Left ventricle myocardium inferior (tissue), 1 donor: ENCODE measurements around the gene SERAC1. TPM values are rescaled to one million over a fixed set of nuclear protein-coding genes. Genes with fewer than 3 reads are reported as not detected.

ENCODE experiments used
- DNase-seq: peaks from one replicate; pipeline ENCODE4 v3.0.0-alpha.2; 2020
- H3K27ac ChIP-seq: fragments of 200-600 bp; replicated peaks from 2 replicates; pipeline ENCODE4 v1.8.0; 2021
- H3K27me3 ChIP-seq: fragments of 200-600 bp; 2 replicates; pipeline ENCODE4 v1.8.0; 2021; ENCODE audit warnings: low read depth
- H3K36me3 ChIP-seq: fragments of 200-600 bp; 2 replicates; pipeline ENCODE4 v1.8.0; 2021
- H3K4me1 ChIP-seq: fragments of 200-600 bp; 2 replicates; pipeline ENCODE4 v1.8.0; 2021
- H3K4me3 ChIP-seq: fragments of 200-600 bp; 2 replicates; pipeline ENCODE4 v1.8.0; 2021; ENCODE audit warnings: mild to moderate bottlenecking, moderate library complexity
- H3K9me3 ChIP-seq: fragments of 200-600 bp; replicated peaks from 2 replicates; pipeline ENCODE4 v1.8.0; 2021
- intact Hi-C: fragments of 100-400 bp; cut with micrococcal nuclease; formaldehyde crosslinking; loops from one replicate; pipeline ENCODE4 v1.11.0; 2022
- total RNA-seq: library from RNA; stranded (reverse); fragmentation: NEBNext Ultra II Directional; extraction: Animal tissue kit (Norgen Biotek cat#: 25700); gene quantifications from one replicate; pipeline ENCODE4 v1.2.1, GENCODE V29; 2021
- TF ChIP-seq, protein P1 (sequence below): fragments of 200-600 bp; IDR thresholded peaks from 2 replicates; pipeline ENCODE4 v1.8.0; 2021; ENCODE audit warnings: antibody characterized with exemption, mild to moderate bottlenecking, borderline replicate concordance
- donor health status: DM: no; HTN: yes; CAD: no; lungs with severe emphysema.

The SERAC1 gene
- total RNA-seq, 1 donor from 2014 or later, result 5.1 TPM

DNA sequence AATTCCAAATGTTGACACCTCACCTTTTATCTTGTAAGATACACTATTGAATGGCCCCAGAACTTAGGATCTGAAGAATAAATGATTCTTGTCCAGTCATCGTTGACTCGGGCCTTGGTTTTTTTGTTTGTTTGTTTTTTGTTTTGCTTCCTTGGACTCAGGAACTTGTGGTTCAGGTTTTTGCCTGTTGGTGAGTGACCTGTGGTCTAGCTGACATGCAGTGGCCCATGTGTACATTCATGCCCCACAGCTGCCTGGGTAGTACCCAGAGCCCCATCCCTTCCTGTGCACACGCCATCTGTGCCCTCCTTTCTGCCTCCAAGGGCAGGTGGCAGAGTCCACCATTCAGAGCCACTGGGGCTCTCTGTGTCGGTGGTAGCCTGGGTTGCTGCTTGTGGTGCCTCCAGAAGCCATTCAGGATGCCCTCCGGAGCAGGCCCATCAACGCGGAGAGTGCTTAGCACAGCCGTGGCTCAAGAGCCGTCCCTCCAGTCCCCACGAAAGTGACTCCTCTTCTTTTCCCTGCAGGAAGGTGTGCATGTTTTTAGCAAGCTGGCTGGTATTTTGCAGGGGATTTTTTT, 100.5 kb downstream of the SERAC1 start:
- Histone ChIP-seq H3K4me1 (peaks cover 12% of the 10 kb centered on the region), H3K27ac (no peak overlapping the region), H3K36me3 (peaks cover 77% of the 10 kb centered on the region), H3K27me3 (no peaks in the 10 kb centered on the region), H3K4me3 (no peak overlapping the region), H3K9me3 (peaks cover 6% of the 10 kb centered on the region)
- TF ChIP-seq, protein P1, sequence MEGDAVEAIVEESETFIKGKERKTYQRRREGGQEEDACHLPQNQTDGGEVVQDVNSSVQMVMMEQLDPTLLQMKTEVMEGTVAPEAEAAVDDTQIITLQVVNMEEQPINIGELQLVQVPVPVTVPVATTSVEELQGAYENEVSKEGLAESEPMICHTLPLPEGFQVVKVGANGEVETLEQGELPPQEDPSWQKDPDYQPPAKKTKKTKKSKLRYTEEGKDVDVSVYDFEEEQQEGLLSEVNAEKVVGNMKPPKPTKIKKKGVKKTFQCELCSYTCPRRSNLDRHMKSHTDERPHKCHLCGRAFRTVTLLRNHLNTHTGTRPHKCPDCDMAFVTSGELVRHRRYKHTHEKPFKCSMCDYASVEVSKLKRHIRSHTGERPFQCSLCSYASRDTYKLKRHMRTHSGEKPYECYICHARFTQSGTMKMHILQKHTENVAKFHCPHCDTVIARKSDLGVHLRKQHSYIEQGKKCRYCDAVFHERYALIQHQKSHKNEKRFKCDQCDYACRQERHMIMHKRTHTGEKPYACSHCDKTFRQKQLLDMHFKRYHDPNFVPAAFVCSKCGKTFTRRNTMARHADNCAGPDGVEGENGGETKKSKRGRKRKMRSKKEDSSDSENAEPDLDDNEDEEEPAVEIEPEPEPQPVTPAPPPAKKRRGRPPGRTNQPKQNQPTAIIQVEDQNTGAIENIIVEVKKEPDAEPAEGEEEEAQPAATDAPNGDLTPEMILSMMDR, result no peak
- DNase-seq, result no peak
- intact Hi-C loops, result no loop called here

DNA sequence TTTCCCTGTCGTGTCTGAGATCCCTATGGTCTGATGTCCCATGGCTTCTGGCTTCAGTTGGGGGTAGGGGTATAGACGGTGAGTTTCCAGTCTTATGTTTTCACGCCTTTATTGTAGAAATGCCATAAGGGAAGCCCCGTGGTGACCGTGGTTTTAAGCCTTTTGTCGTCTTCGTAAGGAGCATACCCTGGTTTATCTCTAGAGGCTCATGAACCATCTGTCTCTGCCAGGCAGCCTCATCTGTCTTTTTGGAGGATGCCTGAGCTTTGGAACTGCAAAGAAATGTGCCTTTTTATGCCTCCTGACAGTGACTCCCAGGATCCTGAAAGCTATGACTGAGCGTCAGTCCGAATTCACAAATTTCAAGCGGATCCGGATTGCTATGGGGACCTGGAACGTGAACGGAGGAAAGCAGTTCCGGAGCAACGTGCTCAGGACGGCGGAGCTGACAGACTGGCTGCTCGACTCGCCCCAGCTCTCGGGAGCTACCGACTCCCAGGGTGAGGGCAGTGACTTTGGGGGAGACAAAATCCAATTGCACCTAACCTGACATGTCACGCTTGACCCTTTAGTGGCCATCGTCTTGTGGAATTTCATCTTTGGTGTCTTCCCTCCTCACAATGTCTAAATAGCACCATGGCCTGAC, 101.8 kb downstream of the SERAC1 start:
- H3K27ac ChIP-seq, result no peak overlapping the region
- intact Hi-C loops, result no loop called here
- TF ChIP-seq, protein P1, result no peak
- H3K36me3 ChIP-seq, result peaks cover 85% of the 10 kb centered on the region
- no peak overlapping the region for H3K4me3 ChIP-seq
- H3K9me3 ChIP-seq, result peaks cover 6% of the 10 kb centered on the region
- H3K4me1 ChIP-seq, result peaks cover 9% of the 10 kb centered on the region
- H3K27me3 ChIP-seq, result no peaks in the 10 kb centered on the region
- DNase-seq, result no peak

DNA sequence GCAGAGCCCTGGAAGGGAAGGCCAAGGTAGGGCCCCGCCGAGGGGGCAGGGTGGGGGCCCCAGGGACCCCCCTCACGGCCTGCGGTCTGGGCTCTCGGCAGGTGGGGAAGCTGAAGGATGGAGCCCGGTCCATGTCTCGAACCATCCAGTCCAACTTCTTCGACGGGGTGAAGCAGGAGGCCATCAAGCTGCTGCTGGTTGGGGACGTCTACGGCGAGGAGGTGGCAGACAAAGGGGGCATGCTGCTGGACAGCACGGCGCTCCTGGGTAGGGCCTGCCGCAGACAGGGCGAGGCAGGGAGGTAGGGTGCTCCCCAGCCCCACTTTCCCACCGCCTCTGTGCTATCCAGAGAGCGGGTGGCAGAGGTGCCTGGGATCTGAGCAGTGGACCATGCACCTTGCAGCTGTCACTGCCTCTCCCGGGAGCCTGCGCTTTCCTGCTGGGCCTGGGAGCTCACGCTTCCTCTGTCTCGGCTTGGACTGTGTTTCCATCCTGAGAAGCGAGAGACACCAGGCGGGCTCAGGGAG, 103.3 kb downstream of the SERAC1 start:
- peaks cover 6% of the 10 kb centered on the region for H3K9me3 ChIP-seq
- intact Hi-C loops, result no loop called here
- H3K36me3 ChIP-seq, result peaks cover 74% of the 10 kb centered on the region
- peak; percentile 7 for DNase-seq
- no peak overlapping the region for H3K27ac ChIP-seq
- H3K4me3 ChIP-seq, result no peak overlapping the region
- H3K4me1 ChIP-seq, result peaks cover 20% of the 10 kb centered on the region
- TF ChIP-seq, protein P1, result no peak
- no peaks in the 10 kb centered on the region for H3K27me3 ChIP-seq

DNA sequence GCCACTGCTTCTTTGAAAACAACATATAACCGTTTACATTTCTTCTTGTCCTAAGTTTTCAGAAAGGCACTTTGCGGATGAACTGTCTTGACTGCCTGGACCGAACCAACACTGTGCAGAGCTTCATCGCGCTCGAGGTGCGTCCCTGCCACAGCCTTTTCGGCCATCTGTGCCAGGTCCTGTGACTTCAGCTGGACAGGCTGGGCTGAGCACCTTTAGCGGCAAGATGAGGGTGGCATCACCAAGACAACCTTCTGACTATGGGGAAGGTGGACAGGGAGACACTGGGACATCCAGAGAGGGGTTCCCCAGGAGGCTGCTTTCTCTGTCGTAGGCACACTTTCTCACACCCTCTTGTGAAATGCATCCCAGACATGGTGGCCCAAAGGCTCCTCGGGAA, 104.3 kb downstream of the SERAC1 start:
- no peak overlapping the region for H3K4me3 ChIP-seq
- H3K9me3 ChIP-seq, result peaks cover 6% of the 10 kb centered on the region
- H3K27ac ChIP-seq, result no peak overlapping the region
- TF ChIP-seq, protein P1, result no peak
- intact Hi-C loops, result no loop called here
- peaks cover 67% of the 10 kb centered on the region for H3K36me3 ChIP-seq
- DNase-seq, result peak; percentile 6
- H3K27me3 ChIP-seq, result no peaks in the 10 kb centered on the region
- H3K4me1 ChIP-seq, result peaks cover 30% of the 10 kb centered on the region

DNA sequence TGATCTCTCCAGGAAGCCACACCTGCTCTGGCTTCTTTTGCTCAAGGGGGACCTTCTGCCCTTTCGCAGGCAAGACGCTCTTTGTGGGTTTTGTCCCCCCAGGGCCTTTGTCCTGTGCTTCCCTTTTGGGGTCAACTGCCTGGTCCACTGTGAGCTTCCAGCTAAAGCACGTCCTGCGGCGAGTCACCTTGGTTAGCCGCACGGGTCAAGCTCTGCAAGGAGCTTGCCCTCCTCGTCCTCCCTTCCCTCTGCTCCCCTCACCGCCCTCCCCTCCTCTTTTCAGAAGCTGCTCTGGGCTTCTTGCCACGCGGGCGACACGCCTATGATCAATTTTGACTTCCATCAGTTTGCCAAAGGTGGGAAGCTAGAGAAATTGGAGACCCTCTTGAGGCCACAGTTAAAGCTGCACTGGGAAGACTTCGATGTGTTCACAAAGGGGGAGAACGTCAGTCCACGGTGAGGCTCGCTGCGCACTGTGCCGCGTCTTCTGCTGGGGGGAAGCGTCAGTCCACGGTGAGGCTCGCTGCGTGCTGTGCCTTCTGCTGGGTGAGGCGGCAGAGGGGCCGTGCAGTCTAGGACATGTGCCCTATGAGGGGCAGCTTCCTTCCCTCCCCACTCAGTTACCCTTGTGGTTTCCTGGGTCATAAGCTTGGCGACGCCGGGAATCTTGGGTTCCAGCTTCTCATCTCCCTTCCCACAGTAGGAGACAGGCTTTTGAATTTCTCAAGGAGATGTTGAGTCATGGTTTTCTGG, 106.2 kb downstream of the SERAC1 start:
- intact Hi-C loops, result no loop called here
- Histone ChIP-seq H3K27ac (peak overlapping the region; percentile 88), H3K27me3 (no peaks in the 10 kb centered on the region), H3K36me3 (peaks cover 59% of the 10 kb centered on the region), H3K4me1 (peaks cover 30% of the 10 kb centered on the region), H3K4me3 (no peak overlapping the region), H3K9me3 (peaks cover 6% of the 10 kb centered on the region)
- DNase-seq, result peak; percentile 13
- TF ChIP-seq, protein P1, result no peak
